GM21619 (cell line): Measurements from ENCODE around the gene RAB40C.

ENCODE experiments used
- ATAC-seq: cut with Tn5 transposase; IDR thresholded peaks from one replicate; pipeline ENCODE4 v1.9.1; 2021; ENCODE audit not compliant: unreplicated experiment

The RAB40C gene

DNA sequence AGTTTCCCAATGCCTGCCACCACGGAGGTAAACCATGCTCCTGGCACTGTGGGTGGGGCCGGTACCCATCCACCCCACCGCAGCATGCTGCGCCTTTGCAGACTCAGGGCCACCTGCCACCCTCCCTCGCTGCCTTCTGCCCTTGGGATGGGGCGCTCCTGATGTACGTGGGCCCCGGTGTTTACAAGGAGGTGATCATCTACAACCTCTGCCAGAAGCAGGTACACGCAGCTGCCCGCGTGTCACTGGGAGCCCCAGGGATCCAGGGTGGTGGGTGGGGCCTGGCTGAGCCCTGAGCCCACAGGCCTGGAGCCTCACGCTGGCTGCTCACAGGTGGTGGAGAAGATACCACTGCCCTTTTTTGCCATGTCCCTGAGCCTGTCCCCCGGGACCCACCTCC lies 76.7 kb downstream of the RAB40C start:
- ATAC-seq = no peak

DNA sequence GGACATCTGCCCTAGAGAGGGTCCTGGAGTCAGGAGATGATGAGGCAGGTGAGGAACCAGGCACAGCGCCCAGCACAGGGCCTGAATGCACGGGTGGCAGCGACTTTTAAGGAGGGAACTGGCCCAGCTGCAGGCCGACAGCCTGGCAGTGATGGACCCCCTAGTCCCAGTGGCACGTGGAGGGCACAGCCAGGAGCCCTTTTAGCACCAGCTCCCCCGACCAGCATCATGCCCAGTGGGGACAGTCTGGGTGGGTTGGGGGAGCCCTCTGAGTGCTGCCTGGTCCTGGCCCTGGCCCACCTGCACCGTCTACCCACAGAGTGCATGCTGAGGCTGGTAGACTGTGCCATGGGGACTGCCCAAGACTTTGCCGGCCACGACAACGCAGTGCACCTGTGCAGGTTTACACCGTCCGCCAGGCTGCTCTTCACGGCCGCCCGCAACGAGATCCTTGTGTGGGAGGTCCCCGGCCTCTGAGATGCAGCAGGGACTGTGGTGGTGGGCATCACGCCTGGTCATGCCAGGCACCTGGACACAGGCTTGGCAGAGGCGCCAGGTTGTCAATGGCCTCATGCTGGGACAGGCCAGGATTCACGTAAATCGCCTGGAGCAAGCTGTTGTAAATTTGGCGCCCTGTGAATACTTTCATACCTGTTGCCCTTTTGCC lies 77.4 kb downstream of the RAB40C start:
- ATAC-seq = no peak

GRCh38 chr16:667780-668518 lies 78.1 kb downstream of the RAB40C start, which contains the start of gene RHOT2:
RHOT2 (plus strand) TSS chr16:668132; CDS start chr16:668200, 68 bp downstream.
- peak; percentile 78 for ATAC-seq

GRCh38 chr16:668519-669171 lies 78.8 kb downstream of the RAB40C start:
- ATAC-seq = no peak

- ATAC-seq = no peak
These were observed 79.8 kb downstream of the RAB40C start for GRCh38 chr16:669666-670065.

DNA sequence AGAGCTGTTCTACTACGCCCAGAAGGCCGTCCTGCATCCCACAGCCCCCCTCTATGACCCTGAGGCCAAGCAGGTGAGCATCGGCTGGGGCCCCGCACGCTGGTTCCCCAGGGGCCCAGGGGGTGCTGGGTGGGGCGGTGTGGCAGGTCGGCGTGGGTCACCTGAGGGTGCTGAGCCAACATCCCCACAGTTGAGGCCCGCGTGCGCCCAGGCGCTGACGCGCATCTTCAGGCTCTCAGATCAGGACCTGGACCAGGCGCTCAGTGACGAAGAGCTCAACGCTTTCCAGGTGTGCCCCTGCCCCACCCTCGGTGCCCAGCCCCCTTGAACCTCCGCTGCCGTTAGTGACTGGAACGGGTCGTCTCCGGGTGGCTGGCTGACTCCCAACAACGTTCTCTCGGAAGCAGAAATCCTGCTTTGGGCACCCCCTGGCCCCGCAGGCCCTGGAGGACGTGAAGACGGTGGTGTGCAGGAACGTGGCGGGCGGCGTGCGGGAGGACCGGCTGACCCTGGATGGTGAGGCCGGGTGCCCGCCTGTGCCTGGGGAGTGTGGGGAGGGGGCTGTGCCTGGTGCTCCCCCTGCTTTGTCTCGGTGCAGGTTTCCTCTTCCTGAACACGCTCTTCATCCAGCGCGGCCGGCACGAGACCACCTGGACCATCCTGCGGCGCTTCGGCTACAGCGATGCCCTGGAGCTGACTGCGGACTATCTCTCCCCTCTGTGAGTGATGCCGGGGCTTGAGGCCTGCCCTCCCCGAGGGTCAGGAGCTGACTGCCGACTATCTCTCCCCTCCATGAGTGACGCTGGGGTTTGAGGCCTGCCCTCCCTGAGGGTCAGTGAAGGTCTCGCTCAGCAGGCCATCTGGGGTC lies 80.9 kb downstream of the RAB40C start:
- no peak for ATAC-seq

DNA sequence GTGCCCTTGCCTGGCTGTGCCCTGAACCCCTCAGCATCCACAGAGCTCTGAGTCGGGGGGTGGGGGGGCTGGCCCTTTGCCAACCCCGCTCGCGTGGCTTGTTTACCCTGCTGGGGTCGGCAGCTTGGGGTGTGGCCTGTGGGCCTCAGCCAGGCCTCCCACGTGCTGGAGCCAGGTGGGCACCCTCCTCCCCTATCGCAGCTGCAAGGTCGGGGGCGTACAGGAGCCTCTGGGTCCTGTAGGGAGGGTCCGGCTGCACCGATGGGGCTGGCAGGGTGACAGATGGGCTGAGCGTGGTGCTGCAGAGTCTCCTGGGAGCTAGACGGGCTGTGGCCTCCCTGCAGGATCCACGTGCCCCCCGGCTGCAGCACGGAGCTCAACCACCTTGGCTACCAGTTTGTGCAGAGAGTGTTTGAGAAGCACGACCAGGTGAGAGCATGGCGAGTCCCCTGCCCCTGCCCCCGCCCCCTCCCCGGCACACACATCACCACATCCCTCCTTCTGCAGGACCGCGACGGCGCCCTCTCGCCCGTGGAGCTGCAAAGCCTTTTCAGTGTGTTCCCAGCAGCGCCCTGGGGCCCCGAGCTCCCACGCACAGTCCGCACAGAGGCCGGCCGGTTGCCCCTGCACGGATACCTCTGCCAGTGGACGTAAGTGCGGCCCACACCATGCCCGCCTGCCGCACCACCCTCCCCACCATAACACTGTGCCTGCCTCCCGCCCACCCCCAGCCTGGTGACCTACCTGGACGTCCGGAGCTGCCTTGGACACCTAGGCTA lies 81.7 kb downstream of the RAB40C start:
- ATAC-seq = no peak

DNA sequence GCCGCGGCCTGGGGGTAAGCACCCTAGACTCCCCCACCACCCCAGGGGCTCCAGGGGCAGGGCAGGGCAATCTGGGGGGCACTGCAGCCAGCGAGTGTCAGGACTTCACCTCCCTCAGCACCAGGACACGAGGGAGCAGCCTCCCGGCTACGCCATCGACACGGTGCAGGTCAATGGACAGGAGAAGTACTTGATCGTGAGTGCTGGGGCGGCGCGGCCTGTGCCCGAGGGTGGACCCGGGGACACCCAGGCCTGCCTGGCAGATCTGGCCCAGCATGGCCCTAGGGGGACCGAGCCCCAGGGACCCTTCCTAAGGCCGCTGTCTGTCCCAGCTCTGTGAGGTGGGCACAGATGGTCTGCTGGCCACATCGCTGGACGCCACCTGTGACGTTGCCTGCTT lies 82.5 kb downstream of the RAB40C start:
- ATAC-seq = no peak

- no peak for ATAC-seq
These were observed 83.0 kb downstream of the RAB40C start for GRCh38 chr16:672851-673250.

- no peak for ATAC-seq
These were observed 83.6 kb downstream of the RAB40C start for GRCh38 chr16:673399-673991.

DNA sequence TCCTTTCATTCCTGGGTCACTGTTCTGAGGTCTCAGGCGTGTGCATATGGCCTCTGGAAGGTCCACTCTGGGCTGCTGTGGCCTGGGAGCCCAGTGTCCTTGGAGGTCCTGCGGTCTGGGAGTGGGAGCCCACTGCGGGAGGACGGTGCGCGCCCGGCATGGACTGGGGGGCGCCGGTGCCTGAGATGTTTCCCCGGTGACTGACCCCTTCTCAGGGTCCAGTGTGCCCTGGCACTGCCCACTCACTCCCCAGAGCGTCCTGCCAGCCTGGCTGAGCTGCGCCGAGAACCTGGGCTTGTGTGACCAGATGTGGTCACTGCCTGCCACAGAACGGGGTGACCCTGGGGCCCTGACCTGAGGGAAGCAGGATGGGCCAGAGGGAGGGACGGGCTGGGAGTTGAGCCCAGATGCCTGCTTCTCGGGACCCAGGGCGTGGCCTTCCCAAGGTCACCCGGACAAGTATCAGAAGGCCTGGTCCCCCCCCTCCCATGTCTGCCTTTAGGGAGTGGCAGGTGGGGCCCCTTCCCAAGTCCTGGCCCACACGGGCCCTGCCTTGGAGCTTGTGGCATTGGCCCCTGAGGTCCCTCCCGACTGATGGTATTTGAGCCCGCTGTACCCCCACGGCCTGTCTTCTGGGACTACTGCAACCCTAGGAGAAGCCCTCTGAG lies 84.5 kb downstream of the RAB40C start:
- ATAC-seq = no peak

DNA sequence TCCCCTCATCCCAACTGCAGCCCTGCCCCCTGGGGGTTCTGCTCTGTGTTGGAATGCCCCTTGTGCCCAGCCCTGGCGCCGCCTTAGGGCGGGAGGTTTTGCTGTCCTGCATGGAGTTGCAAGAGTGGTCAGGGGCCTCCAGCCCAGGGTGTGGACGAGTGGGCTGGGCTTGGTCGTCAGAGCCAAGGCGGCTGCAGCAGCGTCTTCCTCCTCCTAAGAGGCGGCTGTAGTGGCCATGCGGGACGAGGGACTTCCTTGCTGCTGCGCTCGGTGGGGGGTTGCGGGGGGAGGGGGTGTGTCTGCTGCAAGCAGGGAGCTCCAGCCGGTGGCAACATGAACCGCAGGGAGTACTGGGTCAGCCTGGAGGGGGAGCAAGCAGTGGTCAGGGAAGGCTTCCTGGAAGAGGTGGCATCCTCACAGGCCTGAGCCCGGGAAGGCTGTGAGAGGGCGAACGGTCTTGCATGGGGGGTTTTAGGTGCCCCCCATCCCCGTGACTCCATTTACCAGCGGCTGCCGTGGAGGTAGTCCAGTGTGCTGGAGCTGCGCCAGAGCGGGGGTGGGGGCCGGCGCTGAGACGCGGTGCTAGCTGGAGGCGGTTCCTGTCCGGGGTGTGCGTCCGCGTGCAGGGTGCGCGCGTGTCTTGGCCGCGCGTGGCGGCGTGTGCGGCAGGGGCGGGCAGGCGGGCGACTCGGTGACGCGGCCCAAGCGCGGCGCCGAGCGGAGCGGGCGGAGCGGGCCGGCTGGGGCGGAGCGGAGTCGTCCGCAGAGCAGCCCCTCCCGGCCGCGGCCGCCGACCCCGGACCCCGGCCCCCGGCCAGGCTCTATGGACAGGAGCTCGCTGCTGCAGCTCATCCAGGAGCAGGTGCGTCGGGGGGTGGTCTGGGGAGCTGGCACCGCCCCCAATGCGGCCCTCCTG lies 85.4 kb downstream of the RAB40C start, which contains the start of gene RHBDL1:
Gene RHBDL1, plus strand, starts transcription at position 704 of the 916 bp plus-strand sequence. Its CDS starts 120 bp downstream, at position 824.
- ATAC-seq = no peak

DNA sequence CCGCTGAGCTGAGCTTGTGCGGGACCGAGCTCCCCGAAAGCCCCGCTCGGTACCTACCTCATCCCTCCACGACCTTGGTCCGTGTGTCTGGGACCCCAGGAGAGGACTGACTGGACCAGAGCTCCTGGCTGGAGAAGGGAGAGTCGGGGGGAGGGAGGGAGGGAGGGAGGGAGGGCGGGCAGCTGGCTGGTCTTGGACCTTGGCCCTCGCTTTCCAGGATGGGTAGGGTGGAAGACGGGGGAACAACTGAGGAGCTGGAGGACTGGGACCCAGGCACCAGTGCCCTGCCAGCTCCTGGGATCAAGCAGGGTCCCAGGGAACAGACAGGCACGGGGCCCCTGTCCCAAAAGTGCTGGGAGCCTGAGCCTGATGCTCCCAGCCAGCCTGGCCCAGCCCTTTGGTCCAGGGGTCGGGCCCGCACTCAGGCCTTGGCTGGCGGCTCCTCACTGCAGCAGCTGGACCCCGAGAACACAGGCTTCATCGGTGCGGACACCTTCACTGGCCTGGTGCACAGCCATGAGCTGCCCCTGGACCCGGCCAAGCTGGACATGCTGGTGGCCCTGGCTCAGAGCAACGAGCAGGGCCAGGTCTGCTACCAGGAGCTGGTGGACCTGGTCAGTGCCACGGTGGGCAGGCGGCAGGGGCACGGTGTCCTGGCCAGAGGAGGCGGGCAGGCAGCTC lies 86.2 kb downstream of the RAB40C start:
- ATAC-seq = no peak

- no peak for ATAC-seq
These were observed 86.7 kb downstream of the RAB40C start for GRCh38 chr16:676565-676902.

GRCh38 chr16:676913-677312 lies 87.0 kb downstream of the RAB40C start:
- ATAC-seq = no peak

- no peak for ATAC-seq
These were observed 87.7 kb downstream of the RAB40C start for GRCh38 chr16:677316-678190.
